SK-N-SH (cell line): Measurements from ENCODE around the gene LHX5. TPM values are rescaled to one million over a fixed set of nuclear protein-coding genes. Genes with fewer than 3 reads are reported as not detected.

ENCODE experiments used
- CTCF ChIA-PET: fragments of 300-600, 350-600 bp; formaldehyde crosslinking; extraction: SDS; loops from one replicate; lab custom pipeline; 2021; lab: Yijun Ruan, JAX
- POLR2A ChIA-PET: fragments of 350-600 bp; sonication (Branson Sonifier 250); formaldehyde crosslinking; extraction: SDS; loops from one replicate; lab custom pipeline; 2020; ENCODE audit warnings: antibody characterized with exemption, inconsistent platforms; lab: Yijun Ruan, JAX
- DNase-seq: peaks from one replicate; pipeline ENCODE4 v3.0.0; 2012
- H2AFZ ChIP-seq: fragments of 200-600 bp; sonication (generic); 2 replicates; pipeline ENCODE4 v1.8.1; 2016; ENCODE audit warnings: antibody characterized with exemption, mild to moderate bottlenecking, low read depth
- H3F3A ChIP-seq: fragments of 200-600 bp; sonication (generic); replicated peaks from 2 replicates; pipeline ENCODE3; 2016; ENCODE audit warnings: antibody characterized with exemption, mild to moderate bottlenecking; ENCODE audit not compliant: insufficient read depth
- H3K27ac ChIP-seq, 2 experiments: fragments of 200-500 bp in 1 of 2; fragments of 200-600 bp in 1 of 2; sonication (Bioruptor generic) in 1 of 2; sonication (generic), shearing (Covaris generic) in 1 of 2; 2 replicates each; pipeline versions ENCODE4 v1.5.1 to v1.6.1; 2014 to 2016; ENCODE audit warnings: low read depth in 2 of 2, inconsistent platforms in 1 of 2, low read length in 1 of 2, mild to moderate bottlenecking in 1 of 2, mixed read lengths in 1 of 2
- H3K27me3 ChIP-seq: fragments of 200-600 bp; sonication (generic), shearing (Covaris generic); 2 replicates; pipeline ENCODE4 v1.6.1; 2016; ENCODE audit warnings: mixed run types; ENCODE audit not compliant: insufficient read depth
- H3K36me3 ChIP-seq, 2 experiments: fragments of 200-500 bp in 1 of 2; fragments of 200-600 bp in 1 of 2; sonication (Bioruptor generic) in 1 of 2; sonication (generic) in 1 of 2; replicated peaks in 1 of 2; 2 replicates each; pipeline versions ENCODE3 to v1.5.1; 2014 to 2016; ENCODE audit warnings: low read length in 1 of 2, mild to moderate bottlenecking in 1 of 2; ENCODE audit not compliant: insufficient read depth in 2 of 2, control insufficient read depth in 1 of 2
- H3K4me1 ChIP-seq, 2 experiments: fragments of 200-500 bp in 1 of 2; fragments of 200-600 bp in 1 of 2; sonication (Bioruptor generic) in 1 of 2; sonication (generic), shearing (Covaris generic) in 1 of 2; 2 replicates each; pipeline versions ENCODE4 v1.5.1 to v1.6.1; 2014 to 2016; ENCODE audit warnings: low read depth in 1 of 2, low read length in 1 of 2, mixed run types in 1 of 2; ENCODE audit not compliant: insufficient read depth in 2 of 2, control insufficient read depth in 1 of 2
- H3K4me2 ChIP-seq: fragments of 200-600 bp; sonication (generic), shearing (Covaris generic); 2 replicates; pipeline ENCODE4 v1.6.1; 2017; ENCODE audit warnings: mixed run types
- H3K4me3 ChIP-seq, 2 experiments: fragments of 200-500 bp in 1 of 2; fragments of 200-600 bp in 1 of 2; sonication (Bioruptor generic) in 1 of 2; sonication (generic), shearing (Covaris generic) in 1 of 2; 2 replicates each; pipeline versions ENCODE4 v1.5.1 to v1.8.1; 2014 to 2016; ENCODE audit warnings: low read depth in 2 of 2, inconsistent platforms in 1 of 2, low read length in 1 of 2, mild to moderate bottlenecking in 1 of 2, mixed read lengths in 1 of 2, moderate library complexity in 1 of 2
- H3K79me2 ChIP-seq: fragments of 200-600 bp; sonication (generic); 2 replicates; pipeline ENCODE4 v1.8.1; 2017; ENCODE audit warnings: mild to moderate bottlenecking; ENCODE audit not compliant: insufficient read depth
- H3K9ac ChIP-seq: fragments of 200-600 bp; sonication (generic); 2 replicates; pipeline ENCODE4 v1.6.1; 2017; ENCODE audit warnings: mixed run types
- H3K9me2 ChIP-seq: fragments of 200-600 bp; sonication (generic); 2 replicates; pipeline ENCODE4 v1.6.1; 2017; ENCODE audit warnings: mixed run types
- H3K9me3 ChIP-seq: fragments of 200-600 bp; sonication (generic); 2 replicates; pipeline ENCODE4 v1.6.1; 2017; ENCODE audit warnings: mixed run types, mild to moderate bottlenecking, moderate library complexity
- H4K20me1 ChIP-seq: fragments of 200-600 bp; sonication (generic); 2 replicates; pipeline ENCODE4 v1.6.1; 2017; ENCODE audit warnings: mild to moderate bottlenecking, mixed run types; ENCODE audit not compliant: insufficient read depth
- CHD2 ChIP-seq: fragments of 150-350 bp; IDR thresholded peaks from 2 replicates; pipeline ENCODE4 v1.6.1; 2018; ENCODE audit warnings: low read length; ENCODE audit not compliant: partially characterized antibody
- ELF1 ChIP-seq: IDR thresholded peaks from 2 replicates; pipeline ENCODE4 v1.4.0; 2012
- FOSL2 ChIP-seq: IDR thresholded peaks from 2 replicates; pipeline ENCODE4 v1.4.0; 2012; ENCODE audit warnings: low read depth, mild to moderate bottlenecking, moderate library complexity, borderline replicate concordance
- FOXJ3 ChIP-seq: sonication (generic); formaldehyde crosslinking; IDR thresholded peaks from 2 replicates; pipeline ENCODE4 v1.5.1; 2020; ENCODE audit warnings: mild to moderate bottlenecking, missing genetic modification reagents
- FOXM1 ChIP-seq: IDR thresholded peaks from 2 replicates; pipeline ENCODE4 v1.4.0; 2012; ENCODE audit warnings: low read depth, mild to moderate bottlenecking
- GABPA ChIP-seq: IDR thresholded peaks from 2 replicates; pipeline ENCODE4 v1.4.0; 2012; ENCODE audit warnings: low read depth, mild to moderate bottlenecking
- JUND ChIP-seq: IDR thresholded peaks from 2 replicates; pipeline ENCODE4 v1.4.0; 2012
- MAX ChIP-seq: IDR thresholded peaks from 2 replicates; pipeline ENCODE4 v1.4.0; 2012; ENCODE audit warnings: low read depth
- MXI1 ChIP-seq: IDR thresholded peaks from 2 replicates; pipeline ENCODE4 v1.6.1; 2012; ENCODE audit warnings: mild to moderate bottlenecking, low read depth, low read length, improper control_type of control experiment
- NFIC ChIP-seq: IDR thresholded peaks from 2 replicates; pipeline ENCODE4 v1.4.0; 2012; ENCODE audit warnings: borderline replicate concordance
- NRF1 ChIP-seq: IDR thresholded peaks from 2 replicates; pipeline ENCODE4 v1.6.1; 2012; ENCODE audit warnings: low read depth, mild to moderate bottlenecking, low read length
- POLR2AphosphoS5 ChIP-seq: IDR thresholded peaks from 2 replicates; pipeline ENCODE4 v1.6.1; 2012; ENCODE audit warnings: low read depth, low read length
- RAD21 ChIP-seq: IDR thresholded peaks from 2 replicates; pipeline ENCODE4 v1.6.1; 2012; ENCODE audit warnings: mild to moderate bottlenecking, low read length
- REST ChIP-seq: IDR thresholded peaks from 2 replicates; pipeline ENCODE4 v1.6.1; 2012; ENCODE audit warnings: mild to moderate bottlenecking, low read depth, low read length, moderate library complexity
- RXRA ChIP-seq: IDR thresholded peaks from 2 replicates; pipeline ENCODE4 v1.4.0; 2012; ENCODE audit warnings: low read depth, mild to moderate bottlenecking, borderline replicate concordance
- SIN3A ChIP-seq: IDR thresholded peaks from 2 replicates; pipeline ENCODE4 v1.6.1; 2012; ENCODE audit warnings: low read depth, mild to moderate bottlenecking, low read length, moderate library complexity, borderline replicate concordance
- TAF1 ChIP-seq: IDR thresholded peaks from 2 replicates; pipeline ENCODE4 v1.6.1; 2012; ENCODE audit warnings: low read depth, mild to moderate bottlenecking, low read length, moderate library complexity, borderline replicate concordance
- TCF12 ChIP-seq: IDR thresholded peaks from 2 replicates; pipeline ENCODE4 v1.4.0; 2012
- YY1 ChIP-seq: IDR thresholded peaks from 2 replicates; pipeline ENCODE4 v1.4.0; 2012; ENCODE audit warnings: low read depth, mild to moderate bottlenecking
- WGBS: methylation state at CpG from one replicate; pipeline ENCODE4 v1.1.6; 2017; ENCODE audit warnings: low lambda C conversion rate; 5-methylcytosine and 5-hydroxymethylcytosine counted together
- polyA plus RNA-seq, 3 experiments: library from polyadenylated mRNA; depleted of rRNA; stranded (reverse); fragments of >200 nt; gene quantifications; 2 replicates each; pipeline ENCODE4 v1.2.3, GENCODE V29; 2012
- TF ChIP-seq, protein P1 (sequence below): IDR thresholded peaks from 2 replicates; pipeline ENCODE4; 2012
- TF ChIP-seq, protein P2 (sequence below): IDR thresholded peaks from 2 replicates; pipeline ENCODE4 v1.4.0; 2012; ENCODE audit warnings: low read depth, borderline replicate concordance

Gene LHX5
- polyA plus RNA-seq, 1 of the 3 experiments (the other 2 are of a cell fraction): not detected

DNA sequence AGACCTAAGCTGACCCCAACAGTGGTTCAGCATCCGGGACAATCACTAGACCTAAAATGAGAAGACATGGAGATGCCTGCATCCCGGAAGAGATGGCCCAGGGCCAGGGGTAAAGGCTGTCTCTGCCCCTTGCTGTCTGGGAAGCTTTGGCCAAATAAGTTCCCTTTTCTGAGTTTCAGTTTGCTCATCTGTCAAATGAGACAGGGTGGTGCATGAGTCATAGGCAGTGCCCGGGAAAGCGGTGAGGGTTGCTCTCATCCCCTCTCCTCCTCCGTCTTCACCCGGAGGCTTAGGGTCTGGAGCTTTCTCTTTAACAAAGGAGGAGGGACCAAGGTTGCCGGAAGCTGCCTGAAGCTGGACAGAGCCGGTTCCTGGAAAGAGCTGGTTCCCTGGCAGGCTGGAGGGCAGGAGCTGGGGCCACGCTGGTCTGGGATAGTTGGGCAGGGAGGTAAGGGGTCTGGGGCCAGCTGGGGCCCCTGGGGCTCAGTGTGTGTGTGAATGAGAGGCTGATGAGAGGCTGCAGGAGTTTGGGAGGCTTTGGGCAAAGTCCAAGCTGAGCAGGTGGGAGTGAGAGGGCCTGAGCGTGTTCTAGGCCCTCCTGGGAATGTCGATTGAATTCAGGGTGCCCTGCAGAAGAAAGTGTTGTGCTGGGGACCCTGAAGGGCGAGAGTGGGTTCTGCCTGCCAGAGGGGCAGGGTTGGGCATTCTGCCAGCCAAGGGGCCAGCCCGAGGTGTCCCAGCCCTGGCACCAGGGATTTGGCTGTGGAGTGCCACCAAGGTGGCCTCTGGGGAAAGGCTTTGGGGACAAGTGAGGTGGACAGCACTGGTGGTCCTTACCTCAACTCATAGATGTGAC lies 49.4 kb downstream of the LHX5 start, which contains the start of gene SDSL:
TSS of gene SDSL (plus strand) at position 351 of the 856 bp plus-strand sequence. CDS start 5,603 bp downstream, outside the sequence.
- Histone ChIP-seq H3K27ac (peak within 1 kb of the TSS; percentile 64 to 67), H3K9me2 (no peaks in the 10 kb centered on the region), H3K4me3 (peak within 1 kb of the TSS; percentile 54 to 73), H4K20me1 (no peaks in the 10 kb centered on the region), H2AFZ (peak within 1 kb of the TSS; percentile 84), H3K9me3 (no peaks in the 10 kb centered on the region), H3K27me3 (no peaks in the 10 kb centered on the region), H3K36me3 (no peaks in the 10 kb centered on the region), H3K79me2 (peaks cover 10% of the 10 kb centered on the region), H3K4me2 (peak within 1 kb of the TSS; percentile 98), H3K9ac (peak within 1 kb of the TSS; percentile 90), H3K4me1 (peaks cover 0 to 5% of the 10 kb centered on the region in 2 experiments; a peak in 1 of 4 replicates), H3F3A (no peaks in the 10 kb centered on the region)
- TF ChIP-seq POLR2AphosphoS5 (peak; percentile 96), TCF12 (peak; percentile 40; the same call in 1 of the 2 replicates), JUND (peak; percentile 73), ELF1 (peak; percentile 84), FOXJ3 (no peak), RXRA (no peak), TAF1 (peak; percentile 86), NRF1 (no peak), FOXM1 (no peak), YY1 (peak; percentile 42; the same call in 1 of the 2 replicates), FOSL2 (peak; percentile 77), REST (peak; percentile 86), CHD2 (peak; percentile 21), GABPA (peak; percentile 69), MAX (peak; percentile 90), NFIC (peak; percentile 69), RAD21 (no peak), MXI1 (peak; percentile 76), SIN3A (peak; percentile 79)
- TF ChIP-seq, protein P1, sequence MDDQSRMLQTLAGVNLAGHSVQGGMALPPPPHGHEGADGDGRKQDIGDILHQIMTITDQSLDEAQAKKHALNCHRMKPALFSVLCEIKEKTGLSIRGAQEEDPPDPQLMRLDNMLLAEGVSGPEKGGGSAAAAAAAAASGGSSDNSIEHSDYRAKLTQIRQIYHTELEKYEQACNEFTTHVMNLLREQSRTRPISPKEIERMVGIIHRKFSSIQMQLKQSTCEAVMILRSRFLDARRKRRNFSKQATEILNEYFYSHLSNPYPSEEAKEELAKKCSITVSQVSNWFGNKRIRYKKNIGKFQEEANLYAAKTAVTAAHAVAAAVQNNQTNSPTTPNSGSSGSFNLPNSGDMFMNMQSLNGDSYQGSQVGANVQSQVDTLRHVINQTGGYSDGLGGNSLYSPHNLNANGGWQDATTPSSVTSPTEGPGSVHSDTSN: peak; percentile 91
- TF ChIP-seq, protein P2, sequence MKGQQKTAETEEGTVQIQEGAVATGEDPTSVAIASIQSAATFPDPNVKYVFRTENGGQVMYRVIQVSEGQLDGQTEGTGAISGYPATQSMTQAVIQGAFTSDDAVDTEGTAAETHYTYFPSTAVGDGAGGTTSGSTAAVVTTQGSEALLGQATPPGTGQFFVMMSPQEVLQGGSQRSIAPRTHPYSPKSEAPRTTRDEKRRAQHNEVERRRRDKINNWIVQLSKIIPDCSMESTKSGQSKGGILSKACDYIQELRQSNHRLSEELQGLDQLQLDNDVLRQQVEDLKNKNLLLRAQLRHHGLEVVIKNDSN: no peak
- ChIA-PET CTCF (interaction anchor here (0.6 to 4.7 kb wide), 3 partner anchors 102 to 226 kb away, joined by 3 to 42 read pairs (median 3); partner anchors contain the start of gene TPCN1), POLR2A (interaction anchor here (0.5 to 1.5 kb wide), 3 partner anchors 24 to 87 kb away, joined by 3 to 4 read pairs (median 3); partner anchors contain the start of gene SLC8B1)
- 10% methylated on average over 13 of the region's 13 CpGs for WGBS
- DNase-seq: peak; percentile 75
